ENCODE data around the gene TMEM45B. TPM values are rescaled to one million over a fixed set of nuclear protein-coding genes. Genes with fewer than 3 reads are reported as not detected.

TMEM45B gene
- total and polyA plus RNA-seq, 2 of the 13 experiments (the other 11 are each of a cell fraction or from before 2014, with no cell fraction given) = 29.1 to 181 TPM

DNA sequence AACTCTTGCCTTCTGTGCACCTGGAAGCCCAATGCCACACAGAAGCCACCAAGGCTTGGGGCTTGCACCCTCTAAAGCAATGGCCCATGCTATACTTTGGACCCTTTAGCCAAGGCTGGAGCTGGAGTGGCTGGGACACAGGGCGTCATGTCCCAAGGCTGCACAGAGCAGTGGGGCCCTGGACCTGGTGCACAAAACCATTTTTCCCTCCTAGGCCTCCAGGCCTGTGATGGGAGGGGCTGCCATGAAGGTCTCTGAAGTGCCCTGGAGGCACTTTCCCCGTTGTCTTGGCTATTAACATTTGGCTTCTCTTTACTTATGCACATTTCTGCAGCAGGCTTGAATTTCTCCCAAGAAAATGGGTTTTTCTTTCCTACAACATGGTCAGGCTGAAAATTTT, 20.6 kb upstream of the TMEM45B start:
- DNase-seq (ENCODE audit: low spot score) (no peak), FAIRE-seq (no peak), ATAC-seq (no peak)
- H3K27ac ChIP-seq (ENCODE audit: extremely low read length, insufficient read depth, low read length) = no peak overlapping the region
- H3K4me1 ChIP-seq (ENCODE audit: insufficient read depth, low read length) = peaks cover 66% of the 10 kb centered on the region
- peaks cover 0 to 11% of the 10 kb centered on the region in 2 experiments; a peak in 2 of 5 replicates for H3K27me3 ChIP-seq (ENCODE audit: control insufficient read depth in 1 of 2, insufficient read depth in 2 of 2, low read length in 2 of 2)
- CTCF ChIA-PET (ENCODE audit: low intra/inter-chr PET ratio, low total read pairs) = no interaction called here
- in situ Hi-C loops (cut with HindIII; ENCODE audit: extremely low pct_ligation_motif_present, low pct_unique_long_range_greater_than_20kb) = loop anchor here (25.0 kb wide), 1 partner anchor 342 kb away; no protein-coding TSS in a partner anchor
- H3K36me3 ChIP-seq (replicated peaks in 1 of 2; ENCODE audit: control insufficient read depth in 1 of 2, insufficient read depth in 2 of 2, low read length in 2 of 2) = no peaks in the 10 kb centered on the region
- peaks cover 24% of the 10 kb centered on the region for H3K9me3 ChIP-seq (ENCODE audit: low read length)
- 45% methylated on average over 2 of the region's 2 CpGs for WGBS (ENCODE audit: low lambda C conversion rate)
- H3K4me3 ChIP-seq (replicated peaks in 1 of 3; ENCODE audit: insufficient read depth in 1 of 3, low read depth in 2 of 3, low read length in 3 of 3) = no peak overlapping the region
- H2AFZ ChIP-seq (ENCODE audit: low read length) = no peak overlapping the region
- no TSS peak for BruUV-seq (replicated peaks)
- no peak overlapping the region for H3K9ac ChIP-seq (ENCODE audit: insufficient read depth, low read depth, low read length)
- H4K20me1 ChIP-seq (ENCODE audit: insufficient read depth, low read length) = no peaks in the 10 kb centered on the region
- intact Hi-C loops (cut with micrococcal nuclease; ENCODE audit: unreplicated experiment) = no loop called here
- POLR2A ChIA-PET = no interaction called here
- no peak overlapping the region for H3K4me2 ChIP-seq (ENCODE audit: low read depth, low read length)
- H3K79me2 ChIP-seq (ENCODE audit: insufficient read depth, low read length) = no peaks in the 10 kb centered on the region
- TF ChIP-seq ZMYM4 (CRISPR knock-in tag; IDR thresholded peaks at IDR 0.05) (no peak), AKAP8 (CRISPR knock-in tag; IDR thresholded peaks at IDR 0.05) (no peak), KLF13 (CRISPR knock-in tag; IDR thresholded peaks at IDR 0.05) (no peak), PHF20 (CRISPR knock-in tag; IDR thresholded peaks at IDR 0.05) (no peak), MBNL3 (CRISPR knock-in tag; conservative IDR thresholded peaks at IDR 0.05) (no peak)
- TF ChIP-seq, protein P1, sequence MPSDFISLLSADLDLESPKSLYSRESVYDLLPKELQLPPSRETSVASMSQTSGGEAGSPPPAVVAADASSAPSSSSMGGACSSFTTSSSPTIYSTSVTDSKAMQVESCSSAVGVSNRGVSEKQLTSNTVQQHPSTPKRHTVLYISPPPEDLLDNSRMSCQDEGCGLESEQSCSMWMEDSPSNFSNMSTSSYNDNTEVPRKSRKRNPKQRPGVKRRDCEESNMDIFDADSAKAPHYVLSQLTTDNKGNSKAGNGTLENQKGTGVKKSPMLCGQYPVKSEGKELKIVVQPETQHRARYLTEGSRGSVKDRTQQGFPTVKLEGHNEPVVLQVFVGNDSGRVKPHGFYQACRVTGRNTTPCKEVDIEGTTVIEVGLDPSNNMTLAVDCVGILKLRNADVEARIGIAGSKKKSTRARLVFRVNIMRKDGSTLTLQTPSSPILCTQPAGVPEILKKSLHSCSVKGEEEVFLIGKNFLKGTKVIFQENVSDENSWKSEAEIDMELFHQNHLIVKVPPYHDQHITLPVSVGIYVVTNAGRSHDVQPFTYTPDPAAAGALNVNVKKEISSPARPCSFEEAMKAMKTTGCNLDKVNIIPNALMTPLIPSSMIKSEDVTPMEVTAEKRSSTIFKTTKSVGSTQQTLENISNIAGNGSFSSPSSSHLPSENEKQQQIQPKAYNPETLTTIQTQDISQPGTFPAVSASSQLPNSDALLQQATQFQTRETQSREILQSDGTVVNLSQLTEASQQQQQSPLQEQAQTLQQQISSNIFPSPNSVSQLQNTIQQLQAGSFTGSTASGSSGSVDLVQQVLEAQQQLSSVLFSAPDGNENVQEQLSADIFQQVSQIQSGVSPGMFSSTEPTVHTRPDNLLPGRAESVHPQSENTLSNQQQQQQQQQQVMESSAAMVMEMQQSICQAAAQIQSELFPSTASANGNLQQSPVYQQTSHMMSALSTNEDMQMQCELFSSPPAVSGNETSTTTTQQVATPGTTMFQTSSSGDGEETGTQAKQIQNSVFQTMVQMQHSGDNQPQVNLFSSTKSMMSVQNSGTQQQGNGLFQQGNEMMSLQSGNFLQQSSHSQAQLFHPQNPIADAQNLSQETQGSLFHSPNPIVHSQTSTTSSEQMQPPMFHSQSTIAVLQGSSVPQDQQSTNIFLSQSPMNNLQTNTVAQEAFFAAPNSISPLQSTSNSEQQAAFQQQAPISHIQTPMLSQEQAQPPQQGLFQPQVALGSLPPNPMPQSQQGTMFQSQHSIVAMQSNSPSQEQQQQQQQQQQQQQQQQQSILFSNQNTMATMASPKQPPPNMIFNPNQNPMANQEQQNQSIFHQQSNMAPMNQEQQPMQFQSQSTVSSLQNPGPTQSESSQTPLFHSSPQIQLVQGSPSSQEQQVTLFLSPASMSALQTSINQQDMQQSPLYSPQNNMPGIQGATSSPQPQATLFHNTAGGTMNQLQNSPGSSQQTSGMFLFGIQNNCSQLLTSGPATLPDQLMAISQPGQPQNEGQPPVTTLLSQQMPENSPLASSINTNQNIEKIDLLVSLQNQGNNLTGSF (CRISPR knock-in tag; IDR thresholded peaks at IDR 0.05) = no peak
- TF ChIP-seq, protein P2, sequence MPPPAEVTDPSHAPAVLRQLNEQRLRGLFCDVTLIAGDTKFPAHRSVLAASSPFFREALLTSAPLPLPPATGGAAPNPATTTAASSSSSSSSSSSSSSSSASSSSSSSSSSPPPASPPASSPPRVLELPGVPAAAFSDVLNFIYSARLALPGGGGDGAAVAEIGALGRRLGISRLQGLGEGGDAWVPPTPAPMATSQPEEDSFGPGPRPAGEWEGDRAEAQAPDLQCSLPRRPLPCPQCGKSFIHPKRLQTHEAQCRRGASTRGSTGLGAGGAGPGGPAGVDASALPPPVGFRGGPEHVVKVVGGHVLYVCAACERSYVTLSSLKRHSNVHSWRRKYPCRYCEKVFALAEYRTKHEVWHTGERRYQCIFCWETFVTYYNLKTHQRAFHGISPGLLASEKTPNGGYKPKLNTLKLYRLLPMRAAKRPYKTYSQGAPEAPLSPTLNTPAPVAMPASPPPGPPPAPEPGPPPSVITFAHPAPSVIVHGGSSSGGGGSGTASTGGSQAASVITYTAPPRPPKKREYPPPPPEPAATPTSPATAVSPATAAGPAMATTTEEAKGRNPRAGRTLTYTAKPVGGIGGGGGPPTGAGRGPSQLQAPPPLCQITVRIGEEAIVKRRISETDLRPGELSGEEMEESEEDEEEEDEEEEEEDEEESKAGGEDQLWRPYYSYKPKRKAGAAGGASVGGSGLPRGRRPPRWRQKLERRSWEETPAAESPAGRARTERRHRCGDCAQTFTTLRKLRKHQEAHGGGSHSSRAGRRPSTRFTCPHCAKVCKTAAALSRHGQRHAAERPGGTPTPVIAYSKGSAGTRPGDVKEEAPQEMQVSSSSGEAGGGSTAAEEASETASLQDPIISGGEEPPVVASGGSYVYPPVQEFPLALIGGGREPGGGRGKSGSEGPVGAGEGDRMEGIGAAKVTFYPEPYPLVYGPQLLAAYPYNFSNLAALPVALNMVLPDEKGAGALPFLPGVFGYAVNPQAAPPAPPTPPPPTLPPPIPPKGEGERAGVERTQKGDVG (CRISPR knock-in tag; IDR thresholded peaks at IDR 0.05; ENCODE audit: borderline replicate concordance) = no peak
- TF ChIP-seq, protein P3, sequence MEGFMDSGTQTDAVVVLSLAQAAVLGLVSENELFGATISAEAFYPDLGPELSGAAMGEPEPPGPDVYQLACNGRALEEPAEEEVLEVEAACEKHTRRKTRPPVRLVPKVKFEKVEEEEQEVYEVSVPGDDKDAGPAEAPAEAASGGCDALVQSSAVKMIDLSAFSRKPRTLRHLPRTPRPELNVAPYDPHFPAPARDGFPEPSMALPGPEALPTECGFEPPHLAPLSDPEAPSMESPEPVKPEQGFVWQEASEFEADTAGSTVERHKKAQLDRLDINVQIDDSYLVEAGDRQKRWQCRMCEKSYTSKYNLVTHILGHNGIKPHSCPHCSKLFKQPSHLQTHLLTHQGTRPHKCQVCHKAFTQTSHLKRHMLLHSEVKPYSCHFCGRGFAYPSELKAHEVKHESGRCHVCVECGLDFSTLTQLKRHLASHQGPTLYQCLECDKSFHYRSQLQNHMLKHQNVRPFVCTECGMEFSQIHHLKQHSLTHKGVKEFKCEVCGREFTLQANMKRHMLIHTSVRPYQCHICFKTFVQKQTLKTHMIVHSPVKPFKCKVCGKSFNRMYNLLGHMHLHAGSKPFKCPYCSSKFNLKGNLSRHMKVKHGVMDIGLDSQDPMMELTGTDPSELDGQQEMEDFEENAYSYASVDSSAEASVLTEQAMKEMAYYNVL (CRISPR knock-in tag; IDR thresholded peaks at IDR 0.05; ENCODE audit: borderline replicate concordance) = no peak
- TF ChIP-seq, protein P4, sequence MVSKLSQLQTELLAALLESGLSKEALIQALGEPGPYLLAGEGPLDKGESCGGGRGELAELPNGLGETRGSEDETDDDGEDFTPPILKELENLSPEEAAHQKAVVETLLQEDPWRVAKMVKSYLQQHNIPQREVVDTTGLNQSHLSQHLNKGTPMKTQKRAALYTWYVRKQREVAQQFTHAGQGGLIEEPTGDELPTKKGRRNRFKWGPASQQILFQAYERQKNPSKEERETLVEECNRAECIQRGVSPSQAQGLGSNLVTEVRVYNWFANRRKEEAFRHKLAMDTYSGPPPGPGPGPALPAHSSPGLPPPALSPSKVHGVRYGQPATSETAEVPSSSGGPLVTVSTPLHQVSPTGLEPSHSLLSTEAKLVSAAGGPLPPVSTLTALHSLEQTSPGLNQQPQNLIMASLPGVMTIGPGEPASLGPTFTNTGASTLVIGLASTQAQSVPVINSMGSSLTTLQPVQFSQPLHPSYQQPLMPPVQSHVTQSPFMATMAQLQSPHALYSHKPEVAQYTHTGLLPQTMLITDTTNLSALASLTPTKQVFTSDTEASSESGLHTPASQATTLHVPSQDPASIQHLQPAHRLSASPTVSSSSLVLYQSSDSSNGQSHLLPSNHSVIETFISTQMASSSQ (IDR thresholded peaks at IDR 0.05; ENCODE audit: low read depth) = no peak
- TF ChIP-seq, protein P4 (CRISPR knock-in tag; IDR thresholded peaks at IDR 0.05; ENCODE audit: borderline replicate concordance) = no peak
